ENCODE data around the gene DIPK1B. TPM values are rescaled to one million over a fixed set of nuclear protein-coding genes. Genes with fewer than 3 reads are reported as not detected.

DIPK1B gene
- polyA plus RNA-seq, 4 donors = 23.3 to 40.4 (median 27.4) TPM

GRCh38 chr9:136672431-136673087 is 39.8 kb upstream of the DIPK1B start:
- DNase-seq (ENCODE audit: low read depth in 4 of 4, low spot score in 3 of 4) = no peak

- DNase-seq (ENCODE audit: low read depth in 4 of 4, low spot score in 3 of 4) = no peak
Measured at GRCh38 chr9:136673088-136673974, 39.0 kb upstream of the DIPK1B start.

- DNase-seq (ENCODE audit: low read depth in 4 of 4, low spot score in 3 of 4) = no peak
Measured at GRCh38 chr9:136673975-136674785, 38.2 kb upstream of the DIPK1B start.

- no peak for DNase-seq (ENCODE audit: low read depth in 4 of 4, low spot score in 3 of 4)
Measured at GRCh38 chr9:136674786-136675349, 37.5 kb upstream of the DIPK1B start.

GRCh38 chr9:136675477-136676296 is 36.7 kb upstream of the DIPK1B start:
- DNase-seq (ENCODE audit: low read depth in 4 of 4, low spot score in 3 of 4) = no peak

- DNase-seq (ENCODE audit: low read depth in 4 of 4, low spot score in 3 of 4) = no peak
Measured at GRCh38 chr9:136676297-136676794, 36.0 kb upstream of the DIPK1B start.

GRCh38 chr9:136676920-136677686 is 35.3 kb upstream of the DIPK1B start:
- no peak for DNase-seq (ENCODE audit: low read depth in 4 of 4, low spot score in 3 of 4)

GRCh38 chr9:136678034-136678433 is 34.3 kb upstream of the DIPK1B start:
- DNase-seq (ENCODE audit: low read depth in 4 of 4, low spot score in 3 of 4) = no peak

- no peak for DNase-seq (ENCODE audit: low read depth in 4 of 4, low spot score in 3 of 4)
Measured at GRCh38 chr9:136678624-136679023, 33.7 kb upstream of the DIPK1B start.

- DNase-seq (ENCODE audit: low read depth in 4 of 4, low spot score in 3 of 4) = no peak
Measured at GRCh38 chr9:136679431-136679941, 32.9 kb upstream of the DIPK1B start.

GRCh38 chr9:136681029-136681428 is 31.3 kb upstream of the DIPK1B start:
- no peak for DNase-seq (ENCODE audit: low read depth in 4 of 4, low spot score in 3 of 4)

GRCh38 chr9:136681945-136682699 is 30.2 kb upstream of the DIPK1B start:
- DNase-seq (ENCODE audit: low read depth in 4 of 4, low spot score in 3 of 4) = no peak

GRCh38 chr9:136682710-136683109 is 29.7 kb upstream of the DIPK1B start:
- no peak for DNase-seq (ENCODE audit: low read depth in 4 of 4, low spot score in 3 of 4)

GRCh38 chr9:136683173-136683745 is 29.1 kb upstream of the DIPK1B start:
- DNase-seq (ENCODE audit: low read depth in 4 of 4, low spot score in 3 of 4) = no peak

GRCh38 chr9:136683755-136684154 is 28.6 kb upstream of the DIPK1B start:
- DNase-seq (ENCODE audit: low read depth in 4 of 4, low spot score in 3 of 4) = no peak

- DNase-seq (ENCODE audit: low read depth in 4 of 4, low spot score in 3 of 4) = no peak
Measured at GRCh38 chr9:136684339-136684738, 28.0 kb upstream of the DIPK1B start.

GRCh38 chr9:136684799-136685198 is 27.6 kb upstream of the DIPK1B start:
- DNase-seq (ENCODE audit: low read depth in 4 of 4, low spot score in 3 of 4) = no peak

- no peak for DNase-seq (ENCODE audit: low read depth in 4 of 4, low spot score in 3 of 4)
Measured at GRCh38 chr9:136685216-136685615, 27.2 kb upstream of the DIPK1B start.

Data from left renal pelvis (tissue), 4 donors.